A673 (cell line): ENCODE measurements around the gene DLX5. TPM values are rescaled to one million over a fixed set of nuclear protein-coding genes. Genes with fewer than 3 reads are reported as not detected.

Experiments used
- BruUV-seq: library from RNA; stranded (reverse); fragments of 400-500 nt; replicated peaks from 2 replicates; lab custom pipeline; 2021; lab: Mats Ljungman, UMichigan
- CTCF ChIA-PET: fragments of 300-600 bp; sonication (Branson Sonifier 250); formaldehyde crosslinking; loops from one replicate; lab custom pipeline; 2022; ENCODE audit warnings: antibody characterized with exemption; lab: Charles Lee
- POLR2A ChIA-PET: fragments of 300-600 bp; sonication (Branson Sonifier 250); formaldehyde crosslinking; loops from one replicate; lab custom pipeline; 2022; ENCODE audit warnings: antibody characterized with exemption; ENCODE audit not compliant: low non-redundant PET; lab: Charles Lee
- DNase-seq: peaks from one replicate; pipeline ENCODE4 v3.0.0-alpha.2; 2015; ENCODE audit warnings: low spot score
- H3K27ac ChIP-seq: fragments of 200-600 bp; sonication (generic); 2 replicates; pipeline ENCODE4 v1.5.1; 2016; ENCODE audit warnings: mixed run types, low read depth, mild to moderate bottlenecking, mixed read lengths, antibody characterized with exemption, low read length; ENCODE audit not compliant: poor library complexity, severe bottlenecking
- H3K27me3 ChIP-seq: fragments of 200-600 bp; sonication (generic); replicated peaks from 2 replicates; pipeline ENCODE4 v1.6.1; 2017; ENCODE audit warnings: mixed run types, low read depth, mild to moderate bottlenecking, mixed read lengths, antibody characterized with exemption, low read length; ENCODE audit not compliant: insufficient read depth, poor library complexity
- H3K36me3 ChIP-seq: fragments of 200-600 bp; sonication (generic); 2 replicates; pipeline ENCODE4 v1.6.1; 2016; ENCODE audit warnings: mixed run types, mild to moderate bottlenecking, mixed read lengths, antibody characterized with exemption, low read length; ENCODE audit not compliant: insufficient read depth, poor library complexity, severe bottlenecking
- H3K4me1 ChIP-seq: fragments of 200-600 bp; sonication (generic); 2 replicates; pipeline ENCODE4 v1.6.1; 2017; ENCODE audit warnings: mixed run types, mild to moderate bottlenecking, mixed read lengths, antibody characterized with exemption, low read length; ENCODE audit not compliant: insufficient read depth, poor library complexity, severe bottlenecking
- H3K4me3 ChIP-seq: fragments of 200-600 bp; sonication (generic); 2 replicates; pipeline ENCODE4 v1.5.1; 2016; ENCODE audit warnings: low read depth, mixed run types, mild to moderate bottlenecking, mixed read lengths, low read length; ENCODE audit not compliant: poor library complexity, severe bottlenecking
- H3K9me3 ChIP-seq: fragments of 200-600 bp; sonication (generic); 2 replicates; pipeline ENCODE4 v1.6.1; 2016; ENCODE audit warnings: mixed run types, low read depth, mild to moderate bottlenecking, mixed read lengths, antibody characterized with exemption, low read length; ENCODE audit not compliant: poor library complexity, severe bottlenecking
- EZH2 ChIP-seq: fragments of 200-600 bp; sonication (generic); IDR thresholded peaks from 2 replicates; pipeline ENCODE4 v1.6.1; 2017; ENCODE audit warnings: borderline replicate concordance, low read depth, mild to moderate bottlenecking, mixed read lengths, antibody characterized with exemption, low read length; ENCODE audit not compliant: poor library complexity, severe bottlenecking
- intact Hi-C: fragments of 100-400 bp; cut with micrococcal nuclease; formaldehyde crosslinking; loops from one replicate; pipeline ENCODE4 v1.10.0; 2022; ENCODE audit not compliant: unreplicated experiment
- total RNA-seq: library from RNA; stranded (reverse); gene quantifications from 2 replicates; pipeline ENCODE4 v1.2.3, GENCODE V29; 2021
- TF ChIP-seq, protein P1 (sequence below): fragments of 300-800, 200-600 bp; sonication (generic); conservative IDR thresholded peaks from 2 replicates; pipeline ENCODE4 v1.5.1; 2017; ENCODE audit warnings: low read depth, mild to moderate bottlenecking, antibody characterized with exemption, low read length, moderate library complexity, mixed read lengths

The DLX5 gene
- total RNA-seq, 1 experiment from 2014 or later: 69.6 TPM

DNA sequence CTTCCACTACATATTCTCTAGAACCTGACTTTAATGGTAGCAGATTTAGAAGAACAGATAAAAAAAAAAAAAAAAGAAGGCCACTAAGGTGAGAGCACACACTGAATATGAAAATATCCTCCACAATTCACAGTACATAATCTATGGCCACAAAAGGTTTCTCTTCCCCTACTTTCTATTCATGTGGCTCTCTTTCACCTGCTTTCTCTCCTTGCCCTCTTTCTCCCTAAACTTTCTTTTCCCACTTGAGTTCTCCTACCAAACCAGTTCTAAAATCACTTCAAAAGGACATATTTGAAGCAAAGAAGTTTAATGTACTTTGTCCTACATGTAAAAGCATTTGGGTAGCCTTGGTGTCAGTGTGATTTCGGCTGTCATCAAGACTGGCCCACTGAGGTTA is 37.7 kb downstream of the DLX5 start:
- no peak overlapping the region for H3K4me3 ChIP-seq
- ChIA-PET POLR2A (no interaction called here), CTCF (no interaction called here)
- no peaks in the 10 kb centered on the region for H3K36me3 ChIP-seq
- no peaks in the 10 kb centered on the region for H3K9me3 ChIP-seq
- no peak for TF ChIP-seq EZH2
- TF ChIP-seq, protein P1, sequence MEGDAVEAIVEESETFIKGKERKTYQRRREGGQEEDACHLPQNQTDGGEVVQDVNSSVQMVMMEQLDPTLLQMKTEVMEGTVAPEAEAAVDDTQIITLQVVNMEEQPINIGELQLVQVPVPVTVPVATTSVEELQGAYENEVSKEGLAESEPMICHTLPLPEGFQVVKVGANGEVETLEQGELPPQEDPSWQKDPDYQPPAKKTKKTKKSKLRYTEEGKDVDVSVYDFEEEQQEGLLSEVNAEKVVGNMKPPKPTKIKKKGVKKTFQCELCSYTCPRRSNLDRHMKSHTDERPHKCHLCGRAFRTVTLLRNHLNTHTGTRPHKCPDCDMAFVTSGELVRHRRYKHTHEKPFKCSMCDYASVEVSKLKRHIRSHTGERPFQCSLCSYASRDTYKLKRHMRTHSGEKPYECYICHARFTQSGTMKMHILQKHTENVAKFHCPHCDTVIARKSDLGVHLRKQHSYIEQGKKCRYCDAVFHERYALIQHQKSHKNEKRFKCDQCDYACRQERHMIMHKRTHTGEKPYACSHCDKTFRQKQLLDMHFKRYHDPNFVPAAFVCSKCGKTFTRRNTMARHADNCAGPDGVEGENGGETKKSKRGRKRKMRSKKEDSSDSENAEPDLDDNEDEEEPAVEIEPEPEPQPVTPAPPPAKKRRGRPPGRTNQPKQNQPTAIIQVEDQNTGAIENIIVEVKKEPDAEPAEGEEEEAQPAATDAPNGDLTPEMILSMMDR: no peak
- DNase-seq: no peak
- H3K4me1 ChIP-seq: peaks cover 9% of the 10 kb centered on the region
- peaks cover 5% of the 10 kb centered on the region for H3K27me3 ChIP-seq
- H3K27ac ChIP-seq: no peak overlapping the region
- intact Hi-C loops: no loop called here
- BruUV-seq: no TSS peak

- Histone ChIP-seq H3K36me3 (no peaks in the 10 kb centered on the region), H3K27ac (no peak overlapping the region)
Measured at GRCh38 chr7:96985992-96986391, 38.6 kb downstream of the DLX5 start.

DNA sequence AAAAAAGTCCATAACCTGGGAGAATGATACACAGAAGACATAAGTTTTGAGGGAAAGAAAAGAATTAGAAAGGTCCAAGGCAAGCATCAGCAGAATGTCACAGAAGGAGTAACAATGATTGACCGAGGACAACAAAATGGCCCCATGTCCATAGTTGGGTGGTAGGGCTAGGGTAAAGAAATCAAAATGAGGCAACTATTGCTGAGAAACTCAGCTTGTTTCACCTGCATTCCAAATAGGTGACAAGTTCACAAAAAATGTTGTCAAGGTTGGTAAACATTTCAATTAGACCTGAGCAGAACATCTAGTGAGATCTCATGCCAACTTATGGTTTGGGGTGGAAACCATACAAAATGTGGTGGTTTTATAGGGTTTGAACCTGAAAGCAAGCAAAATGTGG is 42.0 kb downstream of the DLX5 start:
- no peak for DNase-seq
- CTCF ChIA-PET: no interaction called here
- no peak overlapping the region for H3K27ac ChIP-seq
- no peaks in the 10 kb centered on the region for H3K36me3 ChIP-seq
- peaks cover 1% of the 10 kb centered on the region for H3K27me3 ChIP-seq
- no peak overlapping the region for H3K4me3 ChIP-seq
- POLR2A ChIA-PET: no interaction called here
- TF ChIP-seq, protein P1: no peak
- peaks cover 1% of the 10 kb centered on the region for H3K4me1 ChIP-seq
- intact Hi-C loops: no loop called here
- BruUV-seq: no TSS peak
- H3K9me3 ChIP-seq: no peaks in the 10 kb centered on the region

More at GRCh38 chr7:96985992-96986391, 38.6 kb downstream of the DLX5 start:
- no peaks in the 10 kb centered on the region for H3K9me3 ChIP-seq
- H3K4me3 ChIP-seq: no peak overlapping the region
- H3K4me1 ChIP-seq: peaks cover 9% of the 10 kb centered on the region
- DNase-seq: no peak
- peaks cover 5% of the 10 kb centered on the region for H3K27me3 ChIP-seq
- no TSS peak for BruUV-seq
- ChIA-PET CTCF (no interaction called here), POLR2A (no interaction called here)
- TF ChIP-seq, protein P1: no peak
- TF ChIP-seq EZH2: no peak
- intact Hi-C loops: no loop called here
